Measurements from ENCODE around the gene AATF.

DNA sequence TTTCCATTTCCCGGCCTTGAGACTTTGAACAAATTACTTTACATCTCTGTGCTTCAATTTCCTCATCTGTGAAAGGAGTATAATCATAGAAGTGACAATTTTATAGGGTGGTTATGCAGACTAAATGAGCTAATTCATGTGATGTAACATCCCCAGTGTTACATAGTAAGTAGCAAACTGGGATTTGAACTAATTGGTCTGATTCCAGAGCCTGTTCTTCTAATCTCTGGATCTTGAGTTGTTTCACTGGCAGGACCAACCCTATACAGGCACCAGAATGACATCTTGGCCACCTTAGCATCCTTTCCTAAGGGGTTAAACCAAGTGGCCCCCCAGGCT is 77.7 kb downstream of the AATF start:
- TF ChIP-seq, protein P1, sequence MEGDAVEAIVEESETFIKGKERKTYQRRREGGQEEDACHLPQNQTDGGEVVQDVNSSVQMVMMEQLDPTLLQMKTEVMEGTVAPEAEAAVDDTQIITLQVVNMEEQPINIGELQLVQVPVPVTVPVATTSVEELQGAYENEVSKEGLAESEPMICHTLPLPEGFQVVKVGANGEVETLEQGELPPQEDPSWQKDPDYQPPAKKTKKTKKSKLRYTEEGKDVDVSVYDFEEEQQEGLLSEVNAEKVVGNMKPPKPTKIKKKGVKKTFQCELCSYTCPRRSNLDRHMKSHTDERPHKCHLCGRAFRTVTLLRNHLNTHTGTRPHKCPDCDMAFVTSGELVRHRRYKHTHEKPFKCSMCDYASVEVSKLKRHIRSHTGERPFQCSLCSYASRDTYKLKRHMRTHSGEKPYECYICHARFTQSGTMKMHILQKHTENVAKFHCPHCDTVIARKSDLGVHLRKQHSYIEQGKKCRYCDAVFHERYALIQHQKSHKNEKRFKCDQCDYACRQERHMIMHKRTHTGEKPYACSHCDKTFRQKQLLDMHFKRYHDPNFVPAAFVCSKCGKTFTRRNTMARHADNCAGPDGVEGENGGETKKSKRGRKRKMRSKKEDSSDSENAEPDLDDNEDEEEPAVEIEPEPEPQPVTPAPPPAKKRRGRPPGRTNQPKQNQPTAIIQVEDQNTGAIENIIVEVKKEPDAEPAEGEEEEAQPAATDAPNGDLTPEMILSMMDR (IDR thresholded peaks at IDR 0.05) = no peak
- no peak for TF ChIP-seq EZH2 (IDR thresholded peaks at IDR 0.05)
